GM19467 (cell line): ENCODE measurements around the gene PCGF3.

Source experiments
- ATAC-seq: cut with Tn5 transposase; IDR thresholded peaks from one replicate; pipeline ENCODE4 v1.9.1; 2021; ENCODE audit warnings: mild to moderate bottlenecking, moderate library complexity; ENCODE audit not compliant: unreplicated experiment

PCGF3 gene

DNA sequence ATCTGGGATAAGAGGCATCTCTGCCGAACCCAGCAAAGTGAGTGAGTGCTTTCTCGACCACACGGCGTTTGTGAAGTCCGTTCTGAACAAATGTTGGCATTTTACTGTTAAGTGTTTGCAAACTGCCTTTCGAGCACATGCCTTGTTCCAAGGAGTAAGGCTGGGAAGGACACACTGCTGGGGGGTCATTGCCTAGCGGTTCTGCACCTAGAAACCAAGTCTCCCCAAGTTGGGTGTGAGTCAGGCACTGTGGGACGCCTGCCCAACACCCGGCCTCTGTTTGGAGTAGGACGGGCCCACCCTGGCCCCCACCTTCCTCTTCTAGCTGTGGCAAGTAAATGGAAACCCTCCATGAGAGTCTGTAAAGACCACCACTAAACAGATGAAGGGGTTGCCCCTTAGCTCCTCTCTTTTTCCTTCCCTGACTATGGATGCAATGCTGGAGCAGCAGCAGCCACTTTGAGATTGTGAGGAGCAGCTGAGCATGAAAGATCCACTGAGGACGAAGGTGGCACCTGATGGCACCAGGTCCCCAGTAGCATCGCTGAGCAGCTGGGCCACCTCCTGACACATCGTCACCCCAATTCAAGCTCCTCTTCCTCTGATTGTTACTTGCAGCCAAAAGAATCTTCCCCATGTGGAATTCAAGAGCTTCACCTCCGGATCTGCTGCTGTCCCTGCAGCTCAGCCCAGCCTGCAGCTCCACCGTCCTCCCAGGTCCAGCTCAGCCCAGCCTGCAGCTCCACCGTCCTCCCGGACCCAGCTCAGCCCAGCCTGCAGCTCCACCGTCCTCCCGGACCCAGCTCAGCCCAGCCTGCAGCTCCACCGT, 114.0 kb downstream of the PCGF3 start:
- ATAC-seq, result no peak
